SK-N-SH treated with all-trans-retinoic acid at 6 μM for 48 hours (cell line): ENCODE measurements around the gene DHCR7.

ENCODE experiments used
- ATAC-seq: fragments of 200-7000 bp; cut with Tn5 transposase; 3 replicates; pipeline ENCODE4 v1.9.1; 2020; ENCODE audit warnings: mild to moderate bottlenecking, moderate library complexity
- BACH2 ChIP-seq: fragments of 250-450 bp; sonication (Bioruptor Pico); IDR thresholded peaks from 2 replicates; pipeline ENCODE4 v1.9.0; 2021; ENCODE audit warnings: mild to moderate bottlenecking, borderline replicate concordance
- CREB5 ChIP-seq: fragments of 250-450 bp; sonication (Bioruptor Pico); IDR thresholded peaks from 2 replicates; pipeline ENCODE4 v1.5.1; 2020; ENCODE audit warnings: low read depth, mild to moderate bottlenecking, moderate library complexity
- CSDC2 ChIP-seq: fragments of 250-450 bp; sonication (Bioruptor Pico); IDR thresholded peaks from 2 replicates; pipeline ENCODE4 v1.5.0; 2020; ENCODE audit warnings: mild to moderate bottlenecking, moderate library complexity
- ESRRG ChIP-seq: fragments of 250-450 bp; sonication (Bioruptor Pico); IDR thresholded peaks from 2 replicates; pipeline ENCODE4 v1.6.1; 2021; ENCODE audit warnings: mild to moderate bottlenecking
- GLIS3 ChIP-seq: fragments of 250-450 bp; sonication (Bioruptor Pico); IDR thresholded peaks from 2 replicates; pipeline ENCODE4 v1.5.0; 2020; ENCODE audit warnings: mild to moderate bottlenecking, moderate library complexity
- ISL1 ChIP-seq: fragments of 250-450 bp; sonication (Bioruptor Pico); IDR thresholded peaks from 2 replicates; pipeline ENCODE4 v2.1.2; 2022; ENCODE audit warnings: mild to moderate bottlenecking, moderate library complexity
- OSR1 ChIP-seq: fragments of 250-450 bp; sonication (Bioruptor Pico); IDR thresholded peaks from 2 replicates; pipeline ENCODE4 v1.8.0; 2022; ENCODE audit warnings: moderate library complexity, mild to moderate bottlenecking, inconsistent platforms
- PATZ1 ChIP-seq: fragments of 250-450 bp; sonication (Bioruptor Pico); IDR thresholded peaks from 2 replicates; pipeline ENCODE4 v1.8.0; 2020; ENCODE audit warnings: mild to moderate bottlenecking, moderate library complexity, borderline replicate concordance
- PPARA ChIP-seq: fragments of 250-450 bp; sonication (Bioruptor Pico); IDR thresholded peaks from 2 replicates; pipeline ENCODE4 v1.5.0; 2020; ENCODE audit warnings: mild to moderate bottlenecking, borderline replicate concordance
- RARB ChIP-seq: fragments of 250-450 bp; sonication (Bioruptor Pico); IDR thresholded peaks from 2 replicates; pipeline ENCODE4 v1.8.0; 2021; ENCODE audit warnings: mild to moderate bottlenecking, moderate library complexity
- TCF4 ChIP-seq: fragments of 250-450 bp; sonication (Bioruptor Pico); IDR thresholded peaks from 2 replicates; pipeline ENCODE4 v1.8.0; 2021; ENCODE audit warnings: mild to moderate bottlenecking, moderate library complexity, borderline replicate concordance
- TOX ChIP-seq: fragments of 250-450 bp; sonication (Bioruptor Pico); IDR thresholded peaks from 2 replicates; pipeline ENCODE4 v1.8.0; 2021; ENCODE audit warnings: mild to moderate bottlenecking, moderate library complexity, borderline replicate concordance
- ZFP3 ChIP-seq: fragments of 250-450 bp; sonication (Bioruptor Pico); IDR thresholded peaks from 2 replicates; pipeline ENCODE4 v1.5.0; 2020; ENCODE audit warnings: mild to moderate bottlenecking, moderate library complexity
- ZFP30 ChIP-seq: fragments of 450-650 bp; formaldehyde crosslinking; IDR thresholded peaks from 2 replicates; pipeline ENCODE4 v1.5.0; 2022; ENCODE audit warnings: mild to moderate bottlenecking, moderate library complexity
- ZNF565 ChIP-seq: fragments of 450-650 bp; formaldehyde crosslinking; conservative IDR thresholded peaks from 2 replicates; pipeline ENCODE4 v1.5.0; 2020; ENCODE audit warnings: low read depth, mild to moderate bottlenecking, moderate library complexity
- ZNF70 ChIP-seq: fragments of 450-650 bp; formaldehyde crosslinking; IDR thresholded peaks from 2 replicates; pipeline ENCODE4 v1.5.0; 2020; ENCODE audit warnings: mild to moderate bottlenecking, moderate library complexity
- ZNF8 ChIP-seq: fragments of 450-650 bp; formaldehyde crosslinking; IDR thresholded peaks from 2 replicates; pipeline ENCODE4 v1.5.0; 2020; ENCODE audit warnings: mild to moderate bottlenecking, moderate library complexity
- TF ChIP-seq, protein P1 (sequence below): fragments of 250-450 bp; sonication (Bioruptor Pico); IDR thresholded peaks from 2 replicates; pipeline ENCODE4 v1.8.0; 2021; ENCODE audit warnings: low read depth, mild to moderate bottlenecking, moderate library complexity, borderline replicate concordance

DHCR7 gene

DNA sequence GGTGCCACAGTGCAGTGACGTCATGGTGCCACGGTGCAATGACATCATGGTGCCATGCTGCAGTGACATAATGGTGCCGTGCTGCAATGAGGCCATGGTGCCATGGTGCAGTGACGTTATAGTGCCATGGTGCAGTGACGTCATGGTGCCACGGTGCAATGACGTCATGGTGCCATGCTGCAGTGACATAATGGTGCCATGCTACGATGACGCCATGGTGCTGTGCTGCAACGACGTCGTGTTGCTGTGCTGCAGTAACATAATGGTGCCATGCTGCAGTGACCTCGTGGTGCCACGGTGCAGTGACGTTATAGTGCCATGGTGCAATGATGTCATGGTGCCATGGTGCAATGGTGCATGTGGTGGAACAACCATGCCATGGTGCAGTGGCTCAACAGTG lies 45.3 kb downstream of the DHCR7 start:
- no peak for TF ChIP-seq TCF4
- no peak for TF ChIP-seq ZFP30
- no peak for TF ChIP-seq ZNF565
- TF ChIP-seq, protein P1, sequence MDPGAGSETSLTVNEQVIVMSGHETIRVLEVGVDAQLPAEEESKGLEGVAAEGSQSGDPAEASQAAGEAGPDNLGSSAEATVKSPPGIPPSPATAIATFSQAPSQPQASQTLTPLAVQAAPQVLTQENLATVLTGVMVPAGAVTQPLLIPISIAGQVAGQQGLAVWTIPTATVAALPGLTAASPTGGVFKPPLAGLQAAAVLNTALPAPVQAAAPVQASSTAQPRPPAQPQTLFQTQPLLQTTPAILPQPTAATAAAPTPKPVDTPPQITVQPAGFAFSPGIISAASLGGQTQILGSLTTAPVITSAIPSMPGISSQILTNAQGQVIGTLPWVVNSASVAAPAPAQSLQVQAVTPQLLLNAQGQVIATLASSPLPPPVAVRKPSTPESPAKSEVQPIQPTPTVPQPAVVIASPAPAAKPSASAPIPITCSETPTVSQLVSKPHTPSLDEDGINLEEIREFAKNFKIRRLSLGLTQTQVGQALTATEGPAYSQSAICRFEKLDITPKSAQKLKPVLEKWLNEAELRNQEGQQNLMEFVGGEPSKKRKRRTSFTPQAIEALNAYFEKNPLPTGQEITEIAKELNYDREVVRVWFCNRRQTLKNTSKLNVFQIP = no peak
- no peak for TF ChIP-seq RARB
- TF ChIP-seq CREB5 = no peak
- no peak for TF ChIP-seq PPARA (CRISPR knock-in tag)
- no peak for TF ChIP-seq BACH2 (CRISPR knock-in tag)
- no peak for TF ChIP-seq CSDC2 (CRISPR knock-in tag)
- TF ChIP-seq ZFP3 (CRISPR knock-in tag) = no peak
- no peak for TF ChIP-seq GLIS3 (CRISPR knock-in tag)
- no peak for TF ChIP-seq PATZ1 (CRISPR knock-in tag)
- TF ChIP-seq ZNF8 (CRISPR knock-in tag) = no peak
- no peak for ATAC-seq

- TF ChIP-seq TOX (CRISPR knock-in tag) = no peak
- TF ChIP-seq PATZ1 (CRISPR knock-in tag) = no peak
- TF ChIP-seq ZFP3 (CRISPR knock-in tag) = no peak
- TF ChIP-seq ZNF70 (CRISPR knock-in tag) = no peak
- no peak for ATAC-seq
Measured at GRCh38 chr11:71400216-71400615, 48.0 kb downstream of the DHCR7 start.

DNA sequence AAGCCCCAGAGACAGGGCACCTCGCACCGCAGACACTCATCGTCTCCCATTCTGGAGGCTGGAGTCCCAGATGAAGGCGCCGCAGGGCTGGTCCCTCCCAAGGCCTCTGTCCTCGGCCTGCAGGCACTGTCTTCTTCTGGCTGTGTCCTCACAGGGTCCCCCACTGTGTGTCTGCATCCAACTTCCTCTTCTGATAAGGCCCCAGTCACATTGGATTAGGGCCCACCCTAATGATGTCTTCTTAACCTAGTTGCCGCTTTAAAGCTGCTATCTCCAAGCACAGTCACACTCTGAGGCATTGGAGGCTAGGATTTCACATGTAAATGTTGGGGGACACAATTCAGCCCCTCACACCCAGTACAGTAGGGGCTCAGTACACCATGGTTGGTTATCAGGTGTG lies 48.9 kb downstream of the DHCR7 start:
- TF ChIP-seq RARB = no peak
- TF ChIP-seq TCF4 = no peak
- TF ChIP-seq ESRRG (CRISPR knock-in tag) = no peak
- TF ChIP-seq OSR1 (CRISPR knock-in tag) = no peak
- TF ChIP-seq PPARA (CRISPR knock-in tag) = no peak
- no peak for TF ChIP-seq PATZ1 (CRISPR knock-in tag)
- ATAC-seq = no peak

GRCh38 chr11:71397961-71398360 lies 50.2 kb downstream of the DHCR7 start:
- no peak for ATAC-seq

More at GRCh38 chr11:71397961-71398360, 50.2 kb downstream of the DHCR7 start:
- TF ChIP-seq ZNF565 = no peak
- TF ChIP-seq ISL1 (CRISPR knock-in tag) = no peak
- TF ChIP-seq, protein P1 = no peak
